Measurements from ENCODE around the gene VPS4B.
"Not testable (repeated sequence)": the region's sequence is repeated elsewhere in the genome, so short reads cannot be mapped to it uniquely, and the experiment has no call there.

- TF ChIP-seq USF2 (IDR thresholded peaks at IDR 0.05); CTCF (IDR thresholded peaks at IDR 0.05); EP300 (IDR thresholded peaks at IDR 0.05); GATA3 (IDR thresholded peaks at IDR 0.05; ENCODE audit: borderline replicate concordance); ESRRA (IDR thresholded peaks at IDR 0.05; ENCODE audit: borderline replicate concordance, low read length); TP53 (CRISPR knock-in tag; IDR thresholded peaks at IDR 0.05); HOXA7 (CRISPR knock-in tag; IDR thresholded peaks at IDR 0.05); MAX (IDR thresholded peaks at IDR 0.05); JUNB (IDR thresholded peaks at IDR 0.05): not testable (repeated sequence)
Observed at GRCh38 chr18:63452751-63453150, 30.5 kb upstream of the VPS4B start.
